Stimulated activated CD8-positive, alpha-beta memory T cell treated with anti-CD3 and anti-CD28 coated beads, Interleukin-12 subunit alpha, Interleukin-12 subunit beta, amount 100 ng/mL, for 24 hours (primary cell): Measurements from ENCODE around the gene CNTNAP2.
"Not testable (repeated sequence)": the region's sequence is repeated elsewhere in the genome, so short reads cannot be mapped to it uniquely, and the experiment has no call there.

Experiments used
- DNase-seq: peaks from one replicate; pipeline ENCODE4 v3.0.0-alpha.2; 2020; ENCODE audit errors: extremely low read depth

CNTNAP2 gene

DNA sequence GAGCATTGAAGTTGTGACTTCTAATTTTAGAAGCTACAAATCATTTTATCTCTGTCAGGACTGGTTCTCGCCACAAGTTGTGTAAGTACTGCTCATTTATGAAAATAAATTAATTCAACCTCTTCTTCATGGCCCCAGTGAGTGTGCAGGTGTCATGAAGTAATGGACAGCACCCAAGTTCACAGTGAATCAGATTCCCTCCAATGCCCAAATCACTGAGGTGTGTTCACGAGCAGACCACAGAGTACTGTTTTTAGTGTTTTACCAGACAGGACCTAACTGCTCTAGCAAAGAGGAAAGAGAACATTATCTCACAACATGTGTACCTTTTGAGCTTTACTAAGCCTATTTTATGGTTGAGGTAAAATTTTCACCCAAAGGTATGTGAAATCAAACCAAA is 980.0 kb downstream of the CNTNAP2 start:
- no peak for DNase-seq

DNA sequence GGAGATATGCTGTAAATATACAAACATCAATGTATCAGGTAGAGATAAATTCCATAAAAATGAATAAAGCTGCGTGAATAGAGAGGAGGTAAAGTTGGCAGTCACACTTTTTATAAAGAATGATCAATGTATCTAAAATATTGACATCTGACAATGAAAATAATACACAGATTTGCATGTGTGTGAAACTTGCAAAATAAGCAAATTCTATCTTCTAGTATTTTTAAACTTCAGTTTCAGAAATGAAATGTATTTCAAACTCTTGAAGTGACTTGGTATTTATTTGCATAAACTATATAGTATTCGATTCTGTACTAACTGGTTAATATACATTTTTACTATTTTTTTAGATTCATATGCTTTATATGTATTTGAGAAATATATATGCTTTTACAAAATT is 986.6 kb downstream of the CNTNAP2 start:
- DNase-seq: no peak

DNA sequence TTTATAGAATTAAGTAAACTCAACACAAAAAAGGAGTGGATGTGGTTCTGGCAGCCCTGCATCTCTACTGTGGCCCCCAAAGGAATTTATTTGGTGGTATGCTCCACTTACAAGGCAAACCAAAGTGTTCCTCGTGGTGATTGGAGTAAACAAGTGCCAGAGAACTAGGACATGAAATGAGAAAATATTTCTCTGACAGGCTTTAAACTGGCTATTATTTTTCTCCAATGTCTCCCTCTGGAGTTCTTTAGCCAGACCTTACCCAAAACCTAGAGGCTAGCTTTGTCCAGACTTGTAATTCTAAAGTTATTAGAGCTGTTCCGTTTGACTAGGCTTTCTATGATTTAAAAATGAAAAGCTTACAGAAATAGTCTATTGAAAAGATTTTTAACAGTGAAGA is 990.1 kb downstream of the CNTNAP2 start:
- no peak for DNase-seq

DNA sequence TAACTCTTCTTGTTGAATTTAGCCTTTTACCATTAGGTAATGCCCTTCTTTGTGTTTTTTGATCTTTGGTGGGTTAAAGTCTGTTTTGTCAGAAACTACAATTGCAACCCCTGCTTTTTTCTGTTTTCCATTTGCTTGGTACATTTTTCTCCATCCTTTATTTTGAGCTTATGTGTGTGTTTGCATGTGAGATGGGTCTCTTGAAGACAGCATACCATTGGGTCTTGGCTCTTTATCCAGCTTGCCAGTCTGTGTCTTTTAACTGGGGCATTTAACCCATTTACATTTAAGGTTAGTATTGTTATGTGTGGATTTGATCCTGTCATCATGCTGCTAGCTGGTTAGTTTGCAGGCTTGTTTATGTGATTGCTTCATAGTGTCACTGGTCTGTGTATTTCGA is 997.9 kb downstream of the CNTNAP2 start:
- DNase-seq: not testable (repeated sequence)

DNA sequence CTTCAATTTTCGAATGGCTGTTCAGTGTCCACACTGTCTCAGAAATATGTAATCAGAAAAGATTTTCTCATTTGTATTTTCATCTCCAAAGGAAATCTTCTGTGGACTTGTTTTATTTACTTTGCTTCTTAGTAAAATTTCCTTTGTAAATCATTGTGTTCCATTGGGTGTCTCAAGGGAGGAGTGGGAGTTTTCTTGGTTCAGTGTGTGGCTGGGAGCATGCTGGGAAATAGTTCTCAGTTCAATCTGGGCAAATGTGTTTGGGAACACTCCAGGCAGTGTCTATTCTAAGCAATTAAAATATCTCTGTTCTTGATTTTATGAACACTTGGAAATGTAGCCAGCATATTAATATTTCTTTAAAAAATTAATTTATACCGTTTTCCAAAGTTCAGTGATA is 1019.8 kb downstream of the CNTNAP2 start:
- DNase-seq: no peak

DNA sequence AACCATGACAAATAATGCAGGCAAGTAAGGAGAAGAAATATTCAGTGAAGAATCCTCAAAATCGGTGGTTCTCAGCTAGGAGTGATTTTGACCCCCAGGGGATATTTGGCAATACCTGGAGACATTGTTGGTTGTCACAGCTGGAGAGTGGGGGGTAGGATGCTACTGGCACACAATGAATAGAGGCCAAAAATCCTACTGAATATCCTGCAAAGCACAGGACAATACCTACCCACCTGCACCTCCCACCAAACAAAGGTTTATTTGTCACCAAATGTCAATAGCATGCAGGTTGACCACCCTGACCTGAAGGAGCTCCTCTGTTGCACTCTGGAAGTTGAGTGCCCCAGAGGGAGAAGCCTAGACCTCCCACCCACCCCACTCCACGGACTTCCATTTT is 1028.6 kb downstream of the CNTNAP2 start:
- no peak for DNase-seq

DNA sequence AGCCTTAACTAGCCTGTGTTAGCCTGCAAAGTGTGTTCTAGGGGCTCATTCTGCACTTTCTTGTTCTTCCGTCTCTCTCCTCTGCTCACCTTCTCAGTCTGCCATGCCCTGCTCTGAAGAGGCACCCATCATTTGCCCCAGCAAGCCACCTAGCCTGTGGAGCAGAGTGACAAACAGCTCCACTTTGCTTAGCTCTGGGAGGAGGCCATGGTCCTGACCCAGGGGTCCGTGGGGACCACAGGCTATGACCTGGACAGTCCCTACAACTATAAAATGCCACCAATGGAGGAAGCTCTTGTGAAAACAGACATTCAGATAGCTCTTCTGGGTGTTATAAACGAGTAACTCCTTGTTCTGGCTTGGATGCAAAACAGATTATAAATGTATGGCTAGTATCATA is 1029.6 kb downstream of the CNTNAP2 start:
- DNase-seq: no peak

DNA sequence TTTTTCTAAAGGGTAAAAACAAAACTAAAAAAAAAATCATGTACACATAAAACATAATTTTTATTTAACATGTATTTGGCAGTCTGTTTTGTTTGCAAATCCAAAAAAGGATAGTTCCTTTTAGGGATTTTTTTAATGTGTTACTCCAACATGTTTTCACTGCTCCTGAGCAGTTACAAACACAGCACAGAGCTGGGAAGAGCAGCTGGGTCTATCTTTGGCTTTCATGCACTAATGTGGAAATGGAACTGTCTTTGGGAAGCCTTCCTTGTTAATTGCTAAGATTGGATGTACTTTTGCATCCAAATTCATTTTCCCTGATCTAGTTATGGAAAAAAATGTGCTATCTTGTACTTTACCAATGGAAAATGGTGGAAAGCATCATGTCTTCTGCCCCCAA is 1035.1 kb downstream of the CNTNAP2 start:
- no peak for DNase-seq

DNA sequence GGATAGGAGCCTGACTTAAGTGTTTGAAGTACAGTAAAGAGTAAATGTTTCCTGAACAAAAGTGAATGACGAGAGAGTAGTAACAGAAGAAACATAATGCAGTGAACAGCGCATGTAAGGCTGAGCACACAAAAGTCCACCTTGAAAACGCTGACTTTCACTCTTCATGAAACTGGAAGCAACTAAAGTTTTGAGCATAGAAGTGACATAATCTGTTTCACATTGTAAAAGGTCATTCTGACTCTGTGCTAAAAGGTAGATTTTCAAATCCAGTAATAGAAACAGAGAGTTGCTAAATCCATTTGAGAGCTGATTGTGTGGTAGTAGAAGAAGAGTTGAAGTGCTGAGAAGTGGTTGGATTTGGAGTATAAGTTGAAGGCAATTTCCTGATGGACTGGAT is 1037.0 kb downstream of the CNTNAP2 start:
- DNase-seq: no peak

DNA sequence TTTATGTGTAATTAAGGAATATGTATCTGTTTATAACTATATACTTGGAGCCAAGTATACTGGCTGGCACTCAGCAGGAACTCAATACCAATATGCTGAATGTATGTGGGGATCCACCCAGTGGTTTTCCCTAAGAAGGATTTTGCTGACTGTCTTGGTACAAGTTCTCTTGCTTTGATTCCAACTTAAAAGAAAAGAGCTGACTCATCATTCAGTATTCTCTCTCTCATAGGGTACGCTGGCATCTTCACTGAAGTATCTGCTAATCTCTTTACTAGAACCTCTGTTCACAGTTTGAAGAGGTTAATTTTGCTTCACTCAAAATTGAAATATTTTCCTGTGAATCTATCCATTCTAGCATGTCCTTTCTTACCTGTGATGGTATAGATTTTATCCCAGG is 1044.8 kb downstream of the CNTNAP2 start:
- DNase-seq: no peak

DNA sequence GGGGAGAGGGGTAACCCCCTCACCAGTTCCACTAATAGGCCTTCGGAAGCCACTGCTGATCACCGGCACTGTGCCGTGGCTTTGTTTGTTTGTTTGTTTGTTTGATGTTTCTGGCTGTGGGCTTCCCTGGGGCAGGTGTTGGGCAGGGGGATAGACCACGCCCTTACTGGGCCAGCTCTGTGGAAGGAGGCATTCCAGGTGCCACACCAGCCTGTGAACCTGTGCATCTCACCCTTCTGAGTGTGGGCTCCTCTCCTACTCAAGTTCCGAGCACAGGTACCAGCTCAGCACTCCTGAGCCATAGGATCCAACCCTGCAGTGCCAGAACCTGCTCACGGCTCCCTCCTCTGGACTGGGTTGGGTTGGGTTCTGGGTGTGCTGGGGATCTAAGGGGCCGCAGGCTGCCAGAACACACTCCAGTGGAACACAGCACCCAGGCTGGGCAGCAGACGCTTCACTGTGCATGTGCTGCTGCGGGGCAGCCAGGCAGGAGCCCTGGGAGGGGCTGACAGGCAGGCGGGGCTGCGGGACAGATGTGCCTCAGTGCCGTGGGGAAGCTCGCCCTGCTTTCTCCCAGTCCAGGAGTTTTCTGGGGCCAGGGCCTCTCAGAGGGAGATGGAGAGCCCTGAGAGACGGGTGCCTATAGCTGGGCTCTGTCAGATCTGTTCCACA is 1053.9 kb downstream of the CNTNAP2 start:
- no peak for DNase-seq

DNA sequence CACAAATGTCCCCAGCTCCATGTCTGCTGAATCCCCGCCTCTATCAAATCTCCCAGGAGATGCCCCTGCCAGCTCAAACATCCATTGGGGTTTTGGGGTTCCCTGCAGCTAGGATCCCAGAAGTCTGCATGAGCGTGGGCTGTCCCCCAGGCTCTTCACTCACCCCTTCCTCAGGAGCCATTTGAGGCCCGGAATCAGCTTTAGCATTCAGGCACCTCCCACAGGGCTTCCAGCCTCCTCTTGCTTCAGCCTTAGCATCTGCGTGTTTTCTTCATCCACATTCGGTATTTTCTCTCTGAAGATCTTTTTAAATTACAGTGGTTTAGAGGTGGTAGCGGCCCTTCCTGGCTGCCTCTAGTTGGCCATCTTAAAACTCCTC is 1054.4 kb downstream of the CNTNAP2 start:
- no peak for DNase-seq

DNA sequence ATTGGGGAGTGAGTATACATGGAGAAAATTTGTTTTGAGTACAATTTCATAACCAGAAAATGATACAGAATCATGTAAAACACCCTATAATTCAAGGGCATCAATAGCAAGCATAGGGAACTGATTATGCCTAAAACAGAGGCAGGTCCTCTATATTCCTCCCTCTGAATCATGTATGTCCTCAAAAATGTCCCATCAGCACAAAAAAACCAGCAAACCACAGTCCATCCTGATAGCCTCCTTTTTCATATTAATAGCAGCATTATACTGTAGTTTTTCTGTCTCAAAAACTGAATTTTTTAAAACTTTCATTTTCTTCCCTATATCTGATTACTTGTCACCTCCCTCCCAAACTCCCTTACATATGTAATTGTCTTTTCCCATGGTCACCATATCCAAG is 1057.3 kb downstream of the CNTNAP2 start:
- DNase-seq: no peak

DNA sequence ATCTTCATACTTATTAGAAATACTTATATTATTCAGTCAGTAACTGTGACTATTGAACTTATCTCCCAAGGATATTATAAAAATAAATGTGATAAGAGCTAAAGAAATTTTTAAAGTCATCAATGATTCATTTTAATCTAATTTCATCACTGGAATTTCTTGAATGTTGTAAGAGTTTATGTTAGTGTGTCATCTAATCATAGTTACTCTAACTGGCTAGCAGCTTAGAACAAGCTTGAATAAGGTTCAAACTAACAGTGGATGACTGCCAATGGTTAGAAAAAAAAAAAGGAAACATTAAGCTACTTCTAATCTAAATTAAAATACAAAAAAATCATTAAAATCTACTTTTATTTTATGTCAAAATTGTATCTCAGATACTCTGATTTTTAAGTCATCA is 1066.3 kb downstream of the CNTNAP2 start:
- no peak for DNase-seq

DNA sequence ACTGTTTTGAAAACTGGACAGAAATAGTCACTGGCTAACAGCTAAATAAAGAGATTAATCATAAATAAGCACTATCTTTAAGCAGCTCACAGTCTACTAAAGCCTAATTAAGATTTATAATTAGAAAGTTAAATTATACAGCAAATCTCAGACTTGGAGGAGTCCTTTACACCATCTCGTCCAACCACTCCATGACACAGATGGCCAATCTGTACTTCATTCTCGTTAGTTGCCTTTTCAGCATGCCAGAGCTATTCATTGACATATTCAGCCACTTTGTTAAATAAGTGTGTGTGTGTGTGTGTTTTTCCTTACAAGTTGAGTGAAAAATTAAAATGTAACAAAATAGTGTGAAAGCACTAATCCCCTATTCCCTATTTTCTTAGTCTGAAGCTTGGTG is 1066.7 kb downstream of the CNTNAP2 start:
- no peak for DNase-seq

DNA sequence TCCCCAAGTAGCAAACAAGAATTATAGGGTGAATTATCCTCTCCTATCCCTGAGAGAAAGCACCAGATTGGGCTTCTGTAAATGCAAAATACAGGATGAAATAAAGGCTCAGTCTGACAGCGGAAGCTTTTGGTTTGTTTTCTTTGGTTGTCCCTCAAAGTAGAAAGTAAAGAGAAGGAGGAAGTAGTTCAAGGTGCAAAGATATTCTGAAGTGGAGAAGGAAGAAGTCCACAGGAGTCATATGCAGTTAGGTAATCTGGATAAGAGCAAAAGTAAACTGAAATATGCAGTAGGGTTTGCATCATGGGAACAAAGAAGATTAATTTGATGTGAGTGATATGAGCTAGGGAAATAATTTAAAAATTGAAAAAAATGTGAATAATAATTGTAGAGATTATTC is 1071.9 kb downstream of the CNTNAP2 start:
- no peak for DNase-seq

DNA sequence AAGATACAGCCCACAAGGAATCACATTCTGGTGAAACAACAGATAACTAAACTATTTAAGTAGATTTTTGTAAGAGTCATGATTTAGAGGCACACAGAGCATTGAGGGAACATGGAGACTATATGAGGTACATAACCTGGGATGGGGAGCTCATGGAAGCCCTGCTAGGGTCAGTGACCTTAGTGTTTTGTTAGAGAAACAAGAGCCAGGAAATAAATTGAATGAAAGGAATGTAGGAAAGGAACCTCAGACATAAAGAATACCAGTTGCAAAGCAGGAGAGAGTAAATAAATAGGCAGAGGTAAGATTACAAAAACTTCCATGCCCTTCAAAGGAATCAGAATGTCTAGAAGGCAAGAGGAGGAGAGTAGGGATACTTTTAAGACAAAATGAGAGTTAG is 1076.9 kb downstream of the CNTNAP2 start:
- DNase-seq: no peak

DNA sequence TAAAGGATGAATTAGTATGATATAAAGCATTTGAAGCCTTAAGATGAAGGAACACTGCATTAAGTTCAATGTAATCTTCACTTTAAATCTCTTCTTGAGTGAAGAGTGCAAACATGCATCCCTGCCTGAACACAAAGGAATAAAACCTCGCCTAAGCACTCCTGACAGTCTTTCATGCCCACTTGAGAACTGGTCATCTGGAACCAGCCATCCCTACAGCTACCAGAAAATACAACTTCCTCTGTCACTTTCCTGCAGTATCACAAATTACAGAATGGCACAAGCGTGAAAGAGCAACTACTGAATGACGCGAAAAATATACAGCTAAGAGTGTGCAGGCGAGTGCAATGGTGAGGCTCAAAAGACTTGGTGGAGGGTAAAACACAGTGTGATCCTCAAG is 1079.9 kb downstream of the CNTNAP2 start:
- no peak for DNase-seq

DNA sequence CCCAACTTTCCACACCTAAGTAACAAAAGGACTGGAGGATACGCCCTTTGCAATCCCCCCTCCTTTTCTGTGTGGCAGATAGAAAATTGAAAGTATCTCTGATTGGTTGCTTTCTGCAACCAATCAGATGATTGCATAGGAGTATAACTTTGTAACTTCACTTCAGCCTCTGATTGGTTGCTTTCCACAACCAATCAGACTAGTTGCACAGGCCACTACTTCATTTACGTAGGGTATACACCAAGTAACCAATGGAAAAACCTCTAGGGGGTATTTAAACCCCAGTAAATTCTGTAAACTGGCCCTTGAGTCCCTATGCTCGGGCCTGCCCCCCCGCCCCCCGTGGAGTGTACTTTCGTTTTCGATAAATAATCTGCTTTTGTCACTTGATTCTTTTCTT is 1080.4 kb downstream of the CNTNAP2 start:
- no peak for DNase-seq

DNA sequence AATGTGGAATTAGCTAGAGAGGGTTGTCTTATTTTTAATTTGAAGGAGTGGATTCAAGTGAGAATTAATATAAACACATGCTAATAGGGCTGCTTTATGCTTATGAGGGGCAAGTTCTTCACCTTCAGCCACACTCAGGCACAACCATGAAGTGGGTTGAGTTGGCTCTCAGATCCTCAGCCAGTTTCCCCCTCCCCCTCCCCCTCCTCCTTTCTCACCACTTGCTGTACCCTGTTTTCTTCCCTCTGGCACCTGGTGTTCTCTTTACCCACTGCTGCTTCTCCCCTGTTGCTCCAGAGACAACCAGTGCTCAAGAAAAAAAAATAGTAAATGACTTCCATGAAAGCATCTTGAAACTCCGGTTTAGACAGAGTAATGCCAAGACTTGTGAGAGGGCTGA is 1083.3 kb downstream of the CNTNAP2 start:
- no peak for DNase-seq

DNA sequence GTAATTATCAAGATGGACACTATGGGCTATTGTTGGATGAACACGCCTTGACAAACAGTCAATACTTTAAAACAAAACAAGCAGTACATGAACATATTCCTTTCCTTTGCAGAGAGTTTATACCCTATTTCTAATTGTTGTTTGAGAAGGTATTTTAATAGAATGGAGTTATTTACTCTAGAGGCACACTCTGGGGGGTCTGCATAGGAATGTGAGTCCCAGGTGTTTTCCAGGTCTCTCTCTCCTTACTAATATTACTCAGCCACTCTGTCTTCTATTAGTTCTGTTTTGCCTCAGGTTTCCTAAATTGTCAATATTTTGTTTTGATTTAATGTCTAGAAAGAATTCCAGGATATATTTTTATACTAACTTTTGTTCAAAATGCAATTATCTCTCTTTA is 1091.4 kb downstream of the CNTNAP2 start:
- DNase-seq: no peak

DNA sequence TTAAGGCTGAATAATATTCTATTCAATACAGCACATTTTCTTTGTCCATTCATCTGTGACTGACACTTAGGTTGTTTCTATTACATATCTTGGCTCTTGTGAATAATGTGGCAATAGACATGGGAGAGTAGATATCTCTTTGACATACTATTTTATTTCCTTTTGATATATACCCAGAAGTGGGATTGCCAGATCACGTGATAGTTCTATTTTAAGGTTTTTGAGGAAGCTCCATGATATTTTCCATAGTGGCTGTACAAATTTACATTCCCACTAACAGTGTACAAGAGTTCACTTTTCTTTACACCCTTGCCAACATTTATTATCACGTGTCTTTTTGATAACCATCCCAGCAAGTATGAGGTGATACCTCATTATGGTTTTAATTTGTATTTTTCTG is 1114.7 kb downstream of the CNTNAP2 start:
- no peak for DNase-seq

DNA sequence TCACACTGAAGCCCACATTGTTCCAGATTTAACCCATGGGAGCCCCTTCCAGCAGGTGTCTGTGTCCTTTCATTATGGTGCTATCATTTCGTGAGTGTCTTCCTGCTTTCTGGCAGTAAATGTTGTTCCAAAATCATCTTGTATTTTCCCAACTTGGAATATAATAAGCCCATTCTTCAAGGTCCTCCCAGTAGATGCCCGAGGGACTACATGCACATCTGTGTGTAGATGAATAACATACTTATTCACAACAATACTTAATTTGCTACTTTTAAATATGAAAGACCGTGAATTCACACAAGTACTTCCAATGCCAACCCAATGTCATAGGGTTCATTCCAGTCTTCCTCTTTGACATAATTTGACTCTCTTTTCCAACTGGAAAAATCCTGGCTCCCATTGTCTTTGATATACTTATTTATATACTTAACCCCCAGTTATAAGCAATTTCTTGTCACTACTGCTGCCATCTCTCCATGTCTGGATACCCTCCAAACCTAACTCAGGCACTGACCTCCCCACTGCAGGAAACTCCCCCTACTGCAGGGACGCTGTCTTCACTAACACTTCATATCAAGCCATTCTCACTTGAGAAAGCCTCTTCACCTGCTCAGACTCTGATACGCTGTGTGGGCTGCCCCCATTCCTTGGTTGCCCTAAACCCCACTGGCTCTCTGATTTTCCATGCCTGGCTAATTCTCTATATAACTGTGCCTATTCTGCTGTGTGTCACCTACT is 1119.2 kb downstream of the CNTNAP2 start:
- DNase-seq: no peak

DNA sequence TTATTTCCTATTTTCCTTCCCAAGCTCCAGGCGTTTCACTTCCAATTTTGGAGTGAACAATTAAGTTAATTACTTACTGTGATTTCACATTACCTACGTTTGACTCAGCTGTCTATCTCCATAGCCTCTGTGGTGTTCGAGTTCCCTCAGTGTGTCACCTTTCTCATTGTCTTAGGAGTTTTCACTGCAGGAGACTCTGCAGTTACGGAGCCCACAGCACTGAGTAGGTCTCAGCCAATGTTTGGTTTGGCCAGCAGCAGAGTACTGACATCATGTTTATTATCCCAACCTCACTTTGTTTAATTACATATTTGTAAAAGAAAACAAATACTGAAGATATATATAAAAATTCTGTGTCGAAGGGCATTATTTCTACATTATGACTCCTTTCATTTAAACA is 1123.9 kb downstream of the CNTNAP2 start:
- DNase-seq: no peak
